B cell (primary cell): ENCODE data around the gene PAAF1. TPM values are rescaled to one million over a fixed set of nuclear protein-coding genes. Genes with fewer than 3 reads are reported as not detected.

Source experiments
- ATAC-seq: fragments of 200-7000 bp; cut with Tn5 transposase; one replicate; pipeline ENCODE4 v1.10.0; 2021; ENCODE audit warnings: low read depth, mild to moderate bottlenecking, moderate number of reproducible peaks, moderate library complexity
- CTCF ChIA-PET: fragments of 350-600 bp; sonication (Branson Sonifier 250); formaldehyde crosslinking; loops from one replicate; lab custom pipeline; 2021; ENCODE audit warnings: antibody characterized with exemption, inconsistent platforms; lab: Charles Lee
- POLR2A ChIA-PET: fragments of 350-600 bp; sonication (Branson Sonifier 250); formaldehyde crosslinking; loops from one replicate; lab custom pipeline; 2021; ENCODE audit warnings: antibody characterized with exemption; lab: Charles Lee
- DNase-seq: peaks from one replicate; pipeline ENCODE4 v3.0.0; 2013
- H2AFZ ChIP-seq: 2 replicates; pipeline ENCODE4 v1.6.1; 2012; ENCODE audit warnings: mild to moderate bottlenecking, low read depth, low read length; ENCODE audit not compliant: insufficient read depth, poor library complexity, severe bottlenecking
- H3K27ac ChIP-seq, 2 donors: 1 replicate in 1 of 2; 2 replicates in 1 of 2; pipeline ENCODE4 v1.5.1; 2012 to 2013; ENCODE audit warnings: low read length in 2 of 2, mild to moderate bottlenecking in 2 of 2, moderate library complexity in 1 of 2
- H3K27me3 ChIP-seq, 4 experiments: fragments of 200-600 bp in 1 of 4; sonication (generic) in 1 of 4; replicated peaks in 1 of 4; 1 replicate in 2 of 4; 2 replicates in 2 of 4; pipeline versions ENCODE4 v1.6.1 to v1.7.0; 2013 to 2016; ENCODE audit warnings: low read length in 3 of 4, mild to moderate bottlenecking in 2 of 4, mixed read lengths in 1 of 4, moderate library complexity in 1 of 4; ENCODE audit not compliant: insufficient read depth in 4 of 4, control insufficient read depth in 3 of 4; ENCODE audit errors: control extremely low read depth in 1 of 4
- H3K36me3 ChIP-seq, 2 experiments: replicated peaks in 1 of 2; 1 replicate in 1 of 2; 2 replicates in 1 of 2; pipeline versions ENCODE4 v1.6.1 to v1.7.1; 2013; ENCODE audit warnings: low read length in 1 of 2; ENCODE audit not compliant: insufficient read depth in 2 of 2, control insufficient read depth in 1 of 2; ENCODE audit errors: control extremely low read depth in 1 of 2, extremely low read depth in 1 of 2
- H3K4me1 ChIP-seq, 2 donors: fragments of 200-600 bp in 1 of 2; sonication (generic) in 1 of 2; 1 replicate in 1 of 2; 2 replicates in 1 of 2; pipeline versions ENCODE4 v1.5.1 to v1.6.1; 2013 to 2017; ENCODE audit warnings: low read length in 2 of 2; ENCODE audit not compliant: control insufficient read depth in 2 of 2, insufficient read depth in 2 of 2
- H3K4me2 ChIP-seq: replicated peaks from 2 replicates; pipeline ENCODE3; 2012; ENCODE audit warnings: mild to moderate bottlenecking, low read depth, low read length; ENCODE audit not compliant: poor library complexity, severe bottlenecking
- H3K4me3 ChIP-seq, 5 experiments: fragments of 200-600 bp in 1 of 5; sonication (generic) in 1 of 5; 1 replicate in 3 of 5; 2 replicates in 2 of 5; pipeline versions ENCODE4 v1.5.1 to v1.7.0; 2011 to 2016; ENCODE audit warnings: low read length in 4 of 5, mild to moderate bottlenecking in 4 of 5, low read depth in 2 of 5, control low read depth in 1 of 5, moderate library complexity in 1 of 5; ENCODE audit not compliant: insufficient read depth in 1 of 5; ENCODE audit errors: control extremely low read depth in 1 of 5, extremely low read depth in 1 of 5
- H3K79me2 ChIP-seq: fragments of 200-600 bp; sonication (generic); one replicate; pipeline ENCODE4 v1.6.0; 2016; ENCODE audit warnings: low read length; ENCODE audit not compliant: control insufficient read depth, insufficient read depth
- H3K9ac ChIP-seq: fragments of 200-600 bp; sonication (generic); 2 replicates; pipeline ENCODE4 v1.6.1; 2017; ENCODE audit warnings: mild to moderate bottlenecking, low read length, moderate library complexity
- H3K9me3 ChIP-seq, 3 donors: one replicate each; pipeline versions ENCODE4 v1.6.1 to v1.7.1; 2013; ENCODE audit warnings: low read length in 2 of 3; ENCODE audit not compliant: control insufficient read depth in 2 of 3, insufficient read depth in 1 of 3; ENCODE audit errors: control extremely low read depth in 1 of 3
- H4K20me1 ChIP-seq: 2 replicates; pipeline ENCODE4 v1.6.0; 2012; ENCODE audit warnings: mild to moderate bottlenecking, low read length; ENCODE audit not compliant: insufficient read depth, control insufficient read depth, poor library complexity, severe bottlenecking
- H3K27ac Mint-ChIP-seq: one replicate; pipeline ENCODE4 v1.8.0; 2021; ENCODE audit warnings: mixed read lengths
- H3K27me3 Mint-ChIP-seq: one replicate; pipeline ENCODE4 v1.8.0; 2021; ENCODE audit warnings: mixed read lengths
- H3K4me1 Mint-ChIP-seq: one replicate; pipeline ENCODE4 v1.8.0; 2021; ENCODE audit warnings: mixed read lengths
- H3K4me3 Mint-ChIP-seq: one replicate; pipeline ENCODE4 v1.8.0; 2021; ENCODE audit warnings: mixed read lengths
- H3K9me3 Mint-ChIP-seq: one replicate; pipeline ENCODE4 v1.8.0; 2022; ENCODE audit warnings: mixed read lengths; ENCODE audit not compliant: insufficient read depth
- CTCF ChIP-seq: fragments of 200-600 bp; IDR thresholded peaks from one replicate; pipeline ENCODE4 v1.8.0; 2022; ENCODE audit warnings: antibody characterized with exemption, mild to moderate bottlenecking
- EZH2 ChIP-seq: IDR thresholded peaks from 2 replicates; pipeline ENCODE4 v1.6.1; 2012; ENCODE audit warnings: borderline replicate concordance, low read depth, mild to moderate bottlenecking, moderate library complexity, low read length; ENCODE audit not compliant: insufficient read depth, poor library complexity, severe bottlenecking
- WGBS: methylation state at CpG from one replicate; pipeline ENCODE4 v1.1.5; 2013; ENCODE audit warnings: missing lambda C conversion rate; ENCODE audit not compliant: insufficient coverage; 5-methylcytosine and 5-hydroxymethylcytosine counted together
- intact Hi-C: fragments of 100-400 bp; cut with micrococcal nuclease; formaldehyde crosslinking; loops from one replicate; pipeline ENCODE4 v1.10.0; 2022
- polyA plus RNA-seq: library from polyadenylated mRNA; depleted of rRNA; stranded (reverse); fragments of >200 nt; gene quantifications from 2 replicates; pipeline ENCODE4 v1.2.3, GENCODE V29; 2012
- total RNA-seq, 2 donors: library from RNA; stranded (reverse); fragments of 120-200 nt in 1 of 2; gene quantifications; 1 replicate in 1 of 2; 2 replicates in 1 of 2; pipeline versions ENCODE4 v1.2.3 to v1.2.4, GENCODE V29; 2013 to 2022

PAAF1 gene
- total and polyA plus RNA-seq, 2 donors (not counting 1 experiment from before 2014, with no cell fraction given), result 11.5 to 19.5 TPM

- peak overlapping the region; percentile 33 for H3K4me3 Mint-ChIP-seq
- peak overlapping the region in 1 of 2 donors; percentile 94 for H3K27ac ChIP-seq
- H3K4me1 ChIP-seq, result peaks cover 95 to 98% of the 10 kb centered on the region in 2 donors
- ChIA-PET CTCF (interaction anchor here (1.4 kb wide), 1 partner anchor 19 kb away, joined by 4 read pairs; no protein-coding TSS in a partner anchor), POLR2A (interaction anchor here (0.6 to 9.4 kb wide), 2 partner anchors 6 to 18 kb away, joined by 5 to 155 read pairs; partner anchors contain the start of gene UCP2)
- peaks cover 64% of the 10 kb centered on the region for H4K20me1 ChIP-seq
- no peak for ATAC-seq
- no peaks in the 10 kb centered on the region for H3K27me3 Mint-ChIP-seq
- H3K27me3 ChIP-seq, result no peaks in the 10 kb centered on the region
- H3K79me2 ChIP-seq, result peaks cover 35% of the 10 kb centered on the region
- H3K4me1 Mint-ChIP-seq, result peaks cover 97% of the 10 kb centered on the region
- H3K9me3 ChIP-seq, result no peaks in the 10 kb centered on the region
- peak overlapping the region; percentile 60 for H3K4me2 ChIP-seq
- no peak for DNase-seq
- H3K36me3 ChIP-seq, result peaks cover 19 to 62% of the 10 kb centered on the region in 2 experiments
- 92% methylated on average over 6 of the region's 6 CpGs for WGBS
- no peak overlapping the region for H3K9ac ChIP-seq
- no peak overlapping the region for H2AFZ ChIP-seq
- intact Hi-C loops, result no loop called here
- H3K4me3 ChIP-seq, result no peak overlapping the region
- peak overlapping the region; percentile 89 for H3K27ac Mint-ChIP-seq
- TF ChIP-seq CTCF (no peak), EZH2 (no peak)
- H3K9me3 Mint-ChIP-seq, result no peaks in the 10 kb centered on the region
Measured at GRCh38 chr11:73975479-73975757, 98.6 kb downstream of the PAAF1 start.

- no peak overlapping the region for H3K4me3 ChIP-seq
- no peak for ATAC-seq
Measured at GRCh38 chr11:73976451-73977151, 99.8 kb downstream of the PAAF1 start.

More at GRCh38 chr11:73976451-73977151, 99.8 kb downstream of the PAAF1 start:
- H3K4me1 ChIP-seq, result peaks cover 91 to 97% of the 10 kb centered on the region in 2 donors
- no peak overlapping the region for H3K9ac ChIP-seq
- no peak for DNase-seq
- Mint-ChIP-seq H3K4me3 (peak overlapping the region; percentile 32), H3K4me1 (peaks cover 97% of the 10 kb centered on the region), H3K9me3 (no peaks in the 10 kb centered on the region), H3K27me3 (no peaks in the 10 kb centered on the region), H3K27ac (peak overlapping the region; percentile 89)
- TF ChIP-seq EZH2, result no peak
- TF ChIP-seq CTCF, result no peak
- H4K20me1 ChIP-seq, result peaks cover 69% of the 10 kb centered on the region
- WGBS, result 96% methylated on average over 13 of the region's 14 CpGs
- H2AFZ ChIP-seq, result no peak overlapping the region
- CTCF ChIA-PET, result interaction anchor here (0.6 to 1.7 kb wide), 6 partner anchors 12 to 59 kb away, joined by 3 to 5 read pairs (median 4); no protein-coding TSS in a partner anchor
- POLR2A ChIA-PET, result interaction anchor here (0.7 to 8.8 kb wide), 2 partner anchors 6 to 15 kb away, joined by 3 to 155 read pairs; no protein-coding TSS in a partner anchor
- no peaks in the 10 kb centered on the region for H3K27me3 ChIP-seq
- H3K79me2 ChIP-seq, result peaks cover 47% of the 10 kb centered on the region
- H3K4me2 ChIP-seq, result peak overlapping the region; percentile 96
- intact Hi-C loops, result no loop called here
- peaks cover 26 to 74% of the 10 kb centered on the region in 2 experiments for H3K36me3 ChIP-seq
- peak overlapping the region; percentile 94 to 99 for H3K27ac ChIP-seq
- no peaks in the 10 kb centered on the region for H3K9me3 ChIP-seq
